Subcutaneous adipose tissue (tissue), 4 donors: ENCODE data around the gene CAMKMT. TPM values are rescaled to one million over a fixed set of nuclear protein-coding genes. Genes with fewer than 3 reads are reported as not detected.

Experiments used
- CTCF ChIP-seq: fragments of 450-650 bp; IDR thresholded peaks from one replicate; pipeline ENCODE4 v1.5.1; 2016; ENCODE audit warnings: low read depth, mild to moderate bottlenecking, control low read depth, antibody characterized with exemption, moderate library complexity
- total RNA-seq, 4 donors: library from RNA; depleted of rRNA; stranded (reverse); fragments of >200 nt; gene quantifications; one replicate each; pipeline ENCODE4 v1.1.0, GENCODE V29; 2016

Gene CAMKMT
- total RNA-seq, 4 donors from 2014 or later = 7.7 to 14.0 (median 10.3) TPM

GRCh38 chr2:44420725-44421124 lies 59.0 kb downstream of the CAMKMT start:
- no peak for TF ChIP-seq CTCF

DNA sequence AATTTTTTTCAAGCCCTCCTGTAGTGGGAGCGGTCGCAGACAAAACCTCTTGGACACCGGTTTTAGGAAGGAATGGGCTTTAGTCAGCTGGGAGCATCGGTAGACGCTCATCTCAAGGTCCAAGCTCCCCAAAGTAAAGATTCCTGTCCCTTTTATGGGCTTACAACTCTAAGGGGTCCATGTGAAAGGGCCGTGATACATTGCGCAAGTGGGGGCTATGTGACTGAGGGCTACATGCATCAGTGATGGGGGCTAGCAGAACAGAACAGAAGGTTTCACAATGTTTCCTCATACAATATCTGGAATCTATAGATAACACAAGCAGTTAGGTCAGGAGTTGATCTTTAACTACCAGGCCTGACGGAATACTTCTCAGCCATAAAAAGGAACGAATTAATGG lies 62.5 kb downstream of the CAMKMT start:
- TF ChIP-seq CTCF = no peak

- no peak for TF ChIP-seq CTCF
Measured at GRCh38 chr2:44429034-44429433, 67.3 kb downstream of the CAMKMT start.

GRCh38 chr2:44430342-44430741 lies 68.6 kb downstream of the CAMKMT start:
- TF ChIP-seq CTCF = no peak

GRCh38 chr2:44433895-44434294 lies 72.1 kb downstream of the CAMKMT start:
- no peak for TF ChIP-seq CTCF

DNA sequence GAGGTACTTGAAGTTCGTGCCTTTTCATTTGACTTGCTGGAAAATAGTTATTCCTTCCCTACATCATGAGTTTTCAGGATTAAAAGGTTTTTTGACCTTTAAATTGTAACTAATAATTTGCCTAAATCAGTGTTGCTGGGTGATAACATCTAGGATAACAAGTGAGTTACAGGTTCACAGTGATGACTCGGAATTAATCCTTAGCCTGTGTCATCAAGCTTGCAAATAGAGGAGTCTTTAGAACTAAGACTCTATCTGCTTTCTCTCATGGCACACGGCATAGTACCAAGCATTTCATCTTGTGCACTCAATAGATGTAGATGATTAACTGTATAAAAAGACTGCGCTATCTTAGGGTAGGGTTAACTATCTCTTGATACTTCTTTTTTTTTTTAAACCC lies 79.5 kb downstream of the CAMKMT start:
- no peak for TF ChIP-seq CTCF

GRCh38 chr2:44442019-44442418 lies 80.3 kb downstream of the CAMKMT start:
- TF ChIP-seq CTCF = no peak
